GM19351 (cell line): Measurements from ENCODE around the gene THAP11.

Experiments used
- ATAC-seq: cut with Tn5 transposase; IDR thresholded peaks from one replicate; pipeline ENCODE4 v1.9.1; 2021; ENCODE audit warnings: mild to moderate bottlenecking, moderate library complexity; ENCODE audit not compliant: unreplicated experiment

The THAP11 gene

DNA sequence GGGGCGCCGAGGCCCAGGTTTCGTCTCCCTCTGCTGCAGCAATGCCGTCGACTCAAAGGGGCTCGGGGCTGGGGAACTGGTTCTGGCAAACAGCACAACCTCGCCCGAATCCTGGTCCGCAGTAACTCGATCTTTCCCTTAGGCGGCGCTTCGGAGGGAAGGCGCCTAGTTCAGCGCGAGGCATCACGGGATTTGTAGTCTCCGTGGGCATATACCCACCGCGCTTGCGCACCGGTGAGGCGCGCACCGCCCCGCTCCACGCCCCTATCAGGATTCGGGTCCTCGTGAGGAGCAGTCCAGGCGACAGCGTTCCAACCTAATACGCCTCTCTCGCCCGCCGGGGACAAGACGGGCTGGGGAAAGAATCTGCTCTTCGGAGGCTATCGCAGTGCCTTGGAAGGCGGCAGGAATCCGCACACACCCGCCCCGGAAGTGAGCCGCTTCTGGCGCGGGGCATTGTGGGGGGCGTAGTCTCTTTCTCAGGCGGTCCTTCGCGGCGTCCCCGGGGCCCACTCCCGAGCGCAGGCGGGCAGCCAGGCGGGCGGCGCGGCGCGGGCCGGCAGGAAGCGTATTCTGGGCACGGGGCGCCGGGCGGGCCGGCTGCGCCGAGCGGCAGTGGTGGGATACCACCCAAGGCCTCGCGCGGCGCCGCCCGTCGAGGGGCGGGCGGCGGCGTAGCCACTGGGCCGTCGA lies at the start of gene THAP11:
Gene THAP11 (plus strand): TSS at position 505 of the 693 bp plus-strand sequence. CDS start 235 bp downstream, outside the sequence.
- peak; percentile 42 for ATAC-seq

DNA sequence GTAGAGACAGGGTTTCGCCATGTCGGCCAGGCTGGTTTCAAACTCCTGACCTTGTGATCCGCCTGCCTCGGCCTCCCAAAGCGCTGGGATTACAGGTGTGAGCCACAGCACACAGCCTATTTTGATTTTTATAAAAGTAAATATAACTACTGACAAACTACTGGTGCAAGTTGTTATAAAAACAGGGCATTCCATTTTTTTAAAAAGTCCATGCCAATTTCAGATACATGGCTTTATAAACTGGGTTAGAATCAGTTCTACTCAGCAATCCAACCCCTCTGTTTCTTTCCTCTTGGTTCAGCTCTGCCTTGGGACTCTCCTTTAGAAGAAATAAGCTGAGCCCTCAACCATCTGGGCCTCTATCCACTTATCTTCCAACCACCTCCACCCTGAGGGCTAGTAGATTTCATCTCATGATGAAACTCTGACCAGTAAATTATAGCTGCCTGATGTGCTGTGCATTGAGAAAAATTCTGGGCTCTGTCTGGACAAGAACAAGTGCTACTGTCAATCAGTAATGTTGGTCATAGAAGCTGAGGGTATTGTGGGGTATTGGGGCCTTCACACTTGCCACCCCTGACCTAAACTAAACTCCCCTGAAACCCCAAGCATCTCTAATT lies 45.9 kb upstream of the THAP11 start:
- no peak for ATAC-seq

DNA sequence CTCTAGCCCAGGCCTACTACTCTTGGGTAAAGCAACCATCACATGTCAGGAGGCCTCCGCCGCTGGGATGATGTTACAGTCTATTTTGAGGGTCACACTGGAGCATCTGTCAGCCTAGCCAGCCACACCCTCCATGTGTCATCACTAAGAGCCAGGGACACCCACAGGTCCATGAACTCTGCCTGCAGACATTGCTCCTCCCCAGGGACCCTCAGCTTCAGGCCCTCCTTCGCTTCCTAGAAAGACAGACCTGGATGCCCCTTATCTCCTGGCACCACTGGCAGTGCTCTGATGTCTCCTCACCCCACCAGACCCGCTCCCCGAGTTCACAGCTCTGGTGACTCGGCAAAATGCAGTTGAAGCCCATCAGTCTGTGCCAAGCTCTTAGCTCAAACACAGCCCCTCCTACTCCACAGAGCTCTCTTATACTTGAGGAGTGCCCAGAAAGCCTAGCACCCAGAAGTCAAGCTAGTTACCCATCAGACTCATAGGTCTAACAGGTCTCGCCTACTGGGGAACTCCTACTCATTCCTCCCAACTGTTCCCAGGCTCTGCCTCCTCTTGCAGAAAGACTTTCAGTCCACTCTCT lies 41.7 kb upstream of the THAP11 start:
- ATAC-seq: no peak

DNA sequence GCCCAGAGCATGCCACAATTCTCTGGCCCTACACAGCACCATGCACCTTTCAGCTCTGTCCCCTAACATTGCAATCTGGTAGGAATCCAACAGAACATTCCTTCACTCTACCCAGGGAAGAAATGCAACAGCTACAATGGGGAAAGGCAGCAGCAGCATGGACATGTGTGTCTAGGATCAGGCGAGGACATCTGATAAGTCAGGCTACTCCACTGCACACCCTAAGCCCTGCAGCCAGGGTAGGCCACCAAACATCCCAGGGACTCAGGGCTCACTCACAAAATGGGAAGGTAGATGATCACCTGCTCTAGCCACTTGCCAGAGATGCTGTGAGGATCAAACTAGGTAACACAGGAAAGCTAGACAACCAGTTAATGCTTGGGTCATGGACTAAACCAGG lies 40.9 kb upstream of the THAP11 start:
- no peak for ATAC-seq

DNA sequence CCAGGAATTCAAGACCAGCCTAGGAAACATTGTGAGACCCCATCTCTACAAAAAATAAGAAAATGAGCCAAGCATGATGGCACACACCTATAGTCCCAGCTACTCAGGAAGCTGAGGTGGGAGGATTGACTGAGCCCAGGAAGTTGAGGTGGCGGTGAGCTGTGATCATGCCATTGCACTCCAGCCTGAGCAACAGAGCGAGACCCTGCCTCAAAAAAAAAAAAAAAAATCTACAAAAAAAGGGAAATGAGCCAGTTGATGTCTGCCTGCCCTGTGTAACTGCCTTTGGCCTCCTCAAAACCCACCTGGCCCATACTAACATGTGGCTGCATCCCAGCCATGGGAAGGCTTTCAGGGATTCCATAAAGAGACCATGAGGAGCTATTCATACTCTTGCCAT lies 40.2 kb upstream of the THAP11 start:
- ATAC-seq: no peak

DNA sequence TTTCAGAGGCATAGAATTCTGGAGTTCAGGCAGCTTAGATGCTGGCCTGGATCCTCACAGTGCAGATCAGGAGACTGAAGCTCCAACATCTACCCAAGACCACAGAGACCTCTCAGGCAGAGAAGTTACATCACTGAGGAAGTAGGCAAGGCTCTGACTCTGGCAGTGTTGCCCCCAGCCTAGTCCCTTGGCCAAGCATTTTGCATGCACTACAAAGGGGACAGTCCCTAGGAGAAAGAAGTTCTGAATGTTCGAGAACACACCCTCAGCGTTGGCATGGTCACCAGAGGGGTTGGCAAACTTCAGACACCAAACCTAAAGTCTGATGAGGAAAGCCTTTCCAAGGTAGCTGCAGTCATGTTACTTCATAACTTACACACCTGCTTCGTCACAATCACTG lies 38.2 kb upstream of the THAP11 start:
- ATAC-seq: no peak

DNA sequence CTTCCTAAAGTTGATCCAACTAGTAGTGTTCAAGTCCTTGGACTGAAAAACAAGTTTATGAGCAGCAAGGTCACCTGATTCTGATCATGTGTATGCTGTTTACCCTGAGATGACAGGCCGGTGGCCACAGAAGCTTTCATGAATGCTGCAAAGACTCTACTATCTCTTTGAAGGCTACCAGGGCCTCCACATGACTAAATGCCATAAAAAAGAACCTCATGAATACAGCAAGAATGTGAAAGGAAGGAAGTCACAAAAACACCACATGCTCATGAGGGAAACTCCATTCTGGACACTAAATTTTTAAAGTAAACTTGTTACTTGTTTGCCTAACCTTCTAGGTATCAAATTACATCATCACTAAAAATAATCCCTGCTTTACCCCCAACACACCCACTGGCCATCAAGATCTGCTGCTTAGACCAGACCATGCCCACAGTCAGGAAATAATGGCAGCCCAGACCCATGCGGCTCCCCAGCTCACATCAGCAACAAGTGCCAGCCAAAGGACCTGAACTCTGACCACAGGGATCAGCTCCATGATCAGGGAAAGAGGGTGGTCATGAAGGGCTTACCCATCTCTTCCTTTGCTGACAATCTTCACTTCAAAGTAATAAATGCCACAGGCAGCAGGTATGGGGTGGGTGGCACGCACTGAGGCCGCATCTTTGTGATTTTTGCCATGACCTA lies 37.1 kb upstream of the THAP11 start:
- ATAC-seq: no peak

DNA sequence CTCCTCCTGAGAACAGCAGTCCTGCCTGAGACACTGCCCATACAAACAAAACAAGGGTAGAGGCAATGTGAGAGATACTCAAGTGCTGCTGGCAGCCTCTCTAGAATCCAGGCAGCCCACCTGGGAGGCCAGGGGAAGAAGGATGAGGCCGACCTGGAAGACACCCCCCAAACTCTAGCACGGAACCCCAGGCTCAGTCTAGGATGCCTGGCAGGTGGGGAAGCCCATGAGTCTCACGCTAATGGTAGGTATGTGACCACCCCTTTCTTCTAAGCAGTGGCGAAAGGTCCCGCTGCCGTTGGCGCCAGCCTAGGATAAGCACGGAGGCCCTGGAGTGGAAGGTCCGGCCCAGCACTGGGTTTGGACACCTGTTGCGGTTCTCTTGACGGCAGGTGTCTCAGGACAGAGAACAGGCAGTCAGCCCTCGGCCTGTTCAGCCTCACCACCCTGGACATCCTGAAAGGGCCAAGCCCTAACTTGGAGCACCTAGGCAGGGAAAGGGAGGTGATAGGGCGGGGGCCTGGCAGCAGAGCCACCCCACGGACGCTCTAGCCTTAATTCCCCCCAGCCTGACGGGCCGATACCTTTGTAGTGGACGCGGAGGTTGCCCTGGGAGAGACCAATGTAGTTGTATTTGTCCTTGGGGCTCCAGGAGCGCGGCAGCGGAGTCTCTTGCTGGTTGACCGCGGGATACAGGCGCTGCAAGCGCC lies 36.2 kb upstream of the THAP11 start:
- no peak for ATAC-seq

DNA sequence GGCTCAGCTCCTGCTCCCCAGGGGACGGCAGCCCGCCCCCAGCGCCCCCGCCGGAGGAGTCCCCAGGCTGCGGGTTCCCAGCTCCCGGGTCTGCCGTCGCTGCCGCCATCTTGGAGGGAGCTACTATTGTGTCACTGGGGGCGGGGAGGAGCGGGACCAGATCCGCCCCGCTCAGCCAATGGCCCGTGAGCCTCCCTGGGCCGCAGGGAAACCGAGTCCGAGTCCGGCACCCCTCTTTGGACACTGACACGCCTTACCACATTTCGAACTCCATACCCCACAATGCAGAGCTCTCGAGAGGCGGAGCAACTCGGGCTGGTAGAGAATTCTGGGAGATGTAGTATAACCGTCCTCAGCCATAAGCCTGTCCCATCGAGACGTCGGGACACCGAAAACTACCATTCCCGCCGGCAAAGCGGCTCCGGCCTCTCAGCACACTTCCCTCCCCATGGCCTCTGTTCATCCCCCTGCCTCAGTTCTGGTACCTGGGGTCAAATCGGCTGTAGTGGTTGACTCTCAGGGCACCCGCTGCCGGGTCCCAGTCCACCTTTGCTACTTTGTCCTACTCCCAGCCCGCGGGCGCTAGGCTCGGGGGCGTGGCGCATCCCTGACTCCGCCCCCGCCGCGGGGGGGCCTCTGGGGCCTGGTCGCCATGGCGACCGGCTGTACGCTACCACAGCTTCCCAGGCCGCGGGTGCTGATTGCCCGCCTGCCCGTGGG lies 35.5 kb upstream of the THAP11 start, which contains the start of the genes RANBP10 and TSNAXIP1:
Gene RANBP10 (minus strand): TSS at position 133 of the 720 bp plus-strand sequence. CDS start 24 bp downstream, at position 109.
Gene TSNAXIP1 (plus strand): TSS at position 462 of the 720 bp plus-strand sequence. CDS start 261 bp downstream, outside the sequence.
- ATAC-seq: peak; percentile 89

DNA sequence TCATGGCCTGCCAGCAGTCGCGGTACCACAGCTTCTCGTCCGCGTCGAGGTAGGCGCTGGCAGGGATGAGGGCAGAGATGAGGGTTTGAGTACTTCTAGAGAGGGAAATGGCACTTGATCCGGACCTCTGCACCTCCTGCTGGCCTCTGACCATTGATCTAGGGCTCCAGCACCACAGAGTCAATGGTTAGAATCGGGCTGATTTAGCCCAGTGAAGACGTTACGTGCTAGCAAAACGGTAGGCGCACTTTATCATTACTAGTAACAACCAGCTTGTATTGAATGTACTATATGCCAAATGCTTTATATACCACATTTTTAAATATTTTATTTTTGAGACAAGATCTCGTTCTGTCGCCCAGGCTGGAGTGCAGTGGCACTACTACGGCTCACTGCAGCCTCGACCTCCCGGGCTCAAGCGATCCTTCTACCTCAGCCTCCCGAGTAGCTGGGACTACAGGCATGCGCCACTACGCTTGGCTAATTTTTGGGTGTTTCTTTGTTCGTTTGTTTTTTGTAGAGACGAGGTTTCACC lies 34.9 kb upstream of the THAP11 start:
- ATAC-seq: peak; percentile 4

DNA sequence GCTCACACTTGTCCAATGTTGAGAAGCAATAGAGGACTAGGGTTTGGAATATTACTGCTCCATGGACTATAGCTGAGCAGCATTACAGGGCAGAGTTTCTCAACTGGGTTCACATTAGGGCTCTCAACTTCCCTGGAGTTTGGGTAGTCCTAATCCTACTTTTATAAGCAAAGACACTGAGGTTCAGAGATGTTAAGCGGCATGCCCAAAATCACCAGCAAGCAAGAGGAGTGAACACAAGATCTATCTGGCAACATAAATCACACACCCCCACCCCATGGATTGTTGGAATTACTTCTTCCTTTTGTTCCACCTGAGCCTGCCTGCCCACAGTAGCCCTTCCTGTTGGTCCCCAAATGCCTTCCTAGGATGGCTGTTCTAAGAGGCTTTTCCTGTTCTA lies 30.2 kb upstream of the THAP11 start:
- no peak for ATAC-seq

DNA sequence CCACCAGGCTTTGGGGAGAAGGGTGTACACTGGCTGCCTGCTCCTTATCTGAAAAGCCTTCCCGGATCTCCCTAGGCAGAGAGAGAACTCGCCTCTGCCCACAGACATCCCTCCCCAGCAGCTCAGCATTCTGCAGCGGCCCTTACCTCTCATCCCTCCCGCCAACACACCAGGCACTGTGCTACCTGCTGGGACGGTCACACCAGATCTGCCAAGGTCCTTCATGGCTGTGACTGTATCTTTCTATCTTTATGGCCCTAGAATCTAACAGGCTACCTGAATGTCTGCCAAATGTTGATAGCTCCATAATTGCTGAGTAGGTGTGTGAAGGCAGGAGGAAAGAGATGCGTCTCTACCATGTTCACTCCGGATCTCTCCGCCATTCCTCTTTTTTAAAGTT lies 27.6 kb upstream of the THAP11 start:
- ATAC-seq: no peak

DNA sequence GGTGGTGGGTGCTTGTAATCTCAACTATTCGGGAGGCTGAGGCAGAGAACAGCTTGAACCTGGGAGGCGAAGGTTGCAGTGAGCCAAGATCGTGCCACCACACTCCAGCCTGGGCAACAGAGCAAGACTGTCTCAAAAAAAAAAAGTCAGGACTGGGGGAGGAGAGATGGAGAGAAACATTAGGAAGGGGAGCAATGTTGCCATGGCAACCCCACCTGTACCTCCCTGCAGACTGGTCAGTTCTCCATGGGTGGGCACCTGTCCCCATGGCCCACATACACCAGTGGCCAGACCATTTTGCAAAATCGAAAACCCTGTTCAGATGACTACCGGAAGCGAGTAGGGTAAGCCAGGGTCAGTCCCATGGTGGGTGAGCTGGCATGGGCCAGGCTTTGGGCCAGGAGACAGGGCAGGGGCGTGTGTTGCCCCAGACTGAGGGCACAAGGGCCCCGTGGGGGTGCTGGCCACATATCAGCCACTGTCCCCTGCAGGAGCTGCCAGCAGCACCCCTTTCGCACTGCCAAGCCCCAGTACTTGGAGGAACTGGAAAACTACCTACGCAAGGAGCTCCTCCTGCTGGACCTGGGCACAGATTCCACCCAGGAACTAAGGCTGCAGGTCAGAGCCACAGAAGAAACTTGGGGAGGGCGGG lies 21.4 kb upstream of the THAP11 start:
- no peak for ATAC-seq

DNA sequence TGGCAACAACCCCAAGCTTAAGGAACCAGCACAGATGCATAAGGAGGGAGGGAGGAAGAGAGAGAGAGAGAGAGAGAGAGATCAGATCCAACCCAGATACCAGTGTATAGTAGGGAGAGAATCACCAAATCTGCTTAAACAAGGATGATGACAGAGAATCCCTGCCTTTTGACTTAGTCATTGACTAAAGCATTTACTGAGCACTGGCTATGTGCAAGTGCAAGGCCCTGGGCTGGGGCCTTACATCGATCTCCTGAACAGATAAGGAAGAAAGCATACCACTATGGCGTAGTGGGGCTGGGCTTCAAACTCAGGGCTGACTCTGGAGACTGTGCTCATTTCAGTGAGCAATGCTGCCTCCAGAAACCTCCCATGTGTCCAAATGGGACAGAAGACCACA lies 19.6 kb upstream of the THAP11 start:
- no peak for ATAC-seq

DNA sequence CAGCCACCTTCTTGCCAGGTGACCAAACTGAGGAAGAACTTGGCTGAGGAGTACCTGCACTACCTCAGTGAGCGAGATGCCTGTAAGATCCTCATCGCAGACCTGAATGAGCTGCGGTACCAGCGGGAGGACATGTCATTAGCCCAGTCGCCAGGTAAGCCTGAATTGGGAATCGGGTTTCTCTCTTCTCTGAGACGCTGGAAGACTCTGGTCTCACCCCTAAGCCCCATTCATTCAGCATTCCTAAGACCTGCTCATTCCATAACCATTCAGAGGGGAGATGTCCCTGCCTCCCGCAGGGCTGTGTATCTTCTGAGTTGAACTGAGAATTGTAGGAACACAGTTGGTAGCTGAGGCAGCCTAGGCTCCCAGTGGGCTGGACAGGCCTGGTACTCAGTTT lies 17.0 kb upstream of the THAP11 start:
- ATAC-seq: no peak

DNA sequence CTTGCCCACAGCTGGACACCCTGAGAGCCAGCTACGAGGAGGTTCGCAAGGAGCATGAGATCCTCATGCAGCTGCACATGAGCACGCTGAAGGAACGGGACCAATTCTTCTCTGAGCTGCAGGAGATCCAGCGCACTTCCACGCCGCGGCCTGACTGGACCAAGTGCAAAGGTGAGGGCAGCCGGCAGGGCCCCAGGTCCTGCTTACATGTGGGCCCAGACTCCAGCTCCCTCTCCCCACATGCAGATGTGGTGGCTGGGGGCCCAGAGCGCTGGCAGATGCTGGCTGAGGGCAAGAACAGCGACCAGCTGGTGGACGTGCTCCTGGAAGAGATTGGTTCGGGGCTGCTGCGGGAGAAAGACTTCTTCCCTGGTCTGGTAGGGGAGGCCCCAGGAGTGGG lies 16.2 kb upstream of the THAP11 start:
- no peak for ATAC-seq

DNA sequence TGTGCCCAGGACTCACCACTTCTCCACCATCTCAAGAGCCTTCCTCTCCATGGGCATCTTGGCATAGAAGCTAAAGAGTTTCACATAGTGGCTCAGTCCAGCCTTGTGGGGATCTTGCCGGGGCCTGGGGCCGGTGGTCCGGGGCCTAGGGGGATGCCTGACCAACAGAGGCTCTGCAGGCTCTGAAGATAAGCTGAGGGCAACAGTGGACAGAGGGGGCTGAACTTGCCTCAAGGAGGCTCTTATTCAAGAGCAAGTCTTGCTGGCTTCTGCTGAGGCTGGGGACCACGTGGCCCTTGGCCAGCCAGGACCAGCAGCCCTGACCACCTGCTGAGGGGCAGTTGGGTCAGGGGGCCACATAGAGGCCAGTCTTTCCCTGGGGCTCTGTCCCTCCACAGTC lies 13.5 kb upstream of the THAP11 start:
- no peak for ATAC-seq

DNA sequence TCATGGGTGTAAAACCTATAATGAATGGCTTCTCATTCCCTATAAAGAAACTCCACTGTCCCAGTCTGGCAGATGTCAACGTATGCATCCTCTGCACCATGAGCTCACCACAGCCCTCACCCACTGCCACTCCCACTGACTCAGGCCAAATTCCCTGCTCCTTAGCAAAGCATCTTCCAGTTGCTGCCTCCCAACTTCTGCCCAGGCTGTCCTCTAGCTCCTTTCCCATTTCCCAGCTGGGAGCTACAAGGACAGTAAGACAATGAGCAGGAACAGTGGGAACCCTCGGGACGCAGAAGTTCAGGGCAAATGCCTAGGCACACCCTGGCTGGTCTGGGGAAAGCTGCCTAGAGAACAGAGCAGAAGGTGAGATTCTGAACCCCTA lies 9.1 kb upstream of the THAP11 start:
- no peak for ATAC-seq

DNA sequence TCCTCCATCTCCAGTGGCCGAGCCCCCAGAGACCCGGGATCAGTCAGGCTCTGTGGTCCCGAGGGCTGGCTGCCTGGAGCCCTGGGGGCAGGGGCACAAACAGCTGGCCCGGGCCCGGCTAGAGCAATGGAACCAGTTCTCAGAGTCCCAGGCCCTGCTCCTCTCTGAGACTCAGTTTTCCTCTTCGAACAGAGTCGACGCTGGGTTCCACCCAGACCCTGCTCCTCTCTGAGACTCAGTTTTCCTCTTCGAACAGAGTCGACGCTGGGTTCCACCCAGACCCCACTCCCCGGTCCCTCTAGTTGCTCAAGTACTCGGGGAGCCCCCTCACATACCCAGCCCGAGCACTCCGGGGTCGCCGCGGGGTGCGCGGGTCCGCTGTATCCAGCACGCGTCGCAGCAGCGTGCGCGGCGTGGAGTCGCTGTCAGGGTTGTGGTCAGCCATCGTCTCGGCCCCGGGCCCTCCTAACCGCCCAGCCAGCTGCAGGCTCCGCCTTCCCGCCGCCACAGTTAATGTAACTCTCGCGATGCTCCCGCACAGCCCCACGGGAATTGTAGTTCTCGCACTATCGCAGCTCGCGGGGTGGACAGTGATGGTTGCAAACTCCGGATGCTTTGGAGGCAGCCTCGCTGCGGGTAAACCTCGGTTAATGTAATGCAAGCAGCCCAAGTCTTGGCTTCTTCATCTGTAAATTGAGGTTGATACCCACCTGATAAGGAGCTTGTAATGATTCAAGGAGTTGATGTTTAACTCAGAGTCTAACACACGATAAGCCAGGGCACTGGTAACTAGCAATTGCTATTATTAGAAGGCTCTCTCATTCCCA lies 8.5 kb upstream of the THAP11 start:
- ATAC-seq: peak; percentile 99
